ENCODE measurements around the gene PLA2G7.

PLA2G7 gene

DNA sequence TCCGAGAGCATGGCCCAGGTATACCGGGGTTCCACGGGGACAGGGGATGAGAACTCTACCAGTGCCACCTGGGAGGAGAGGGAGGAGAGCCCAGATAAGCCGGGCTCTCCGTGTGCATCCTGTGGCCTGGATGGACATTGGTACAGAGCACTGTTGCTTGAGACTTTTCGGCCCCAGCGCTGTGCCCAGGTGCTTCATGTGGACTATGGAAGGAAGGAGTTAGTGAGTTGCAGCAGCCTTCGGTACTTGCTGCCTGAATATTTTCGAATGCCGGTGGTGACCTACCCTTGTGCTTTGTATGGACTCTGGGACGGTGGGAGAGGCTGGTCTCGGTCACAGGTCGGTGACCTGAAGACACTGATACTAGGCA is 46.2 kb downstream of the PLA2G7 start:
- DNase-seq (ENCODE audit: low read depth in 2 of 2): no peak

DNA sequence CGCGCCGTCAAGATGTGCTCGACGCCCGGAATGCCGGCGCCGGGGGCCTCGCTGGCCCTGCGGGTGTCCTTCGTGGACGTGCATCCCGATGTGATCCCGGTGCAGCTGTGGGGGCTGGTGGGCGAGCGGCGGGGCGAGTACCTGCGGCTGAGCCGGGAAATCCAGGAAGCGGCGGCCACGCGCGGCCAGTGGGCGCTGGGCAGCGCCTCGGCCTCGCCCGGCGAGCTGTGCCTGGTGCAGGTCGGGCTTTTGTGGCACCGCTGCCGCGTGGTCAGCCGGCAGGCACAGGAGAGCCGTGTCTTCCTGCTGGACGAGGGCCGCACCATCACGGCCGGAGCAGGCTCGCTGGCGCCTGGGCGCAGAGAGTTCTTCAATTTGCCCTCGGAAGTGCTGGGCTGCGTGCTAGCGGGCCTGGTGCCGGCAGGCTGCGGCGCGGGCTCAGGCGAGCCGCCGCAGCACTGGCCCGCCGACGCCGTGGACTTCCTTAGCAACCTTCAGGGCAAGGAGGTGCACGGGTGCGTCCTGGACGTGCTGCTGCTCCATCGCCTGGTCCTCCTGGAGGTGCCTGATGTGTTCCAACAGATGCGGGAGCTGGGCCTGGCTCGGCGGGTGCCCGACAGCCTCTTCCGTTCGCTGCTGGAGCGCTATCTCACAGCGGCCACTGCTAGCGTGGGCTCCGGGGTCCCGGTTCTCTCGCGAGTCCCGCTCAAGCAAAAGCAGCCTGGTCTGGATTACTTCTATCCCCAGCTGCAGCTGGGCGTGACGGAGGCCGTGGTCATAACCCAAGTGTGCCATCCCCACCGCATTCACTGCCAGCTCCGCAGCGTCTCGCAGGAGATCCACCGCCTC is 46.8 kb downstream of the PLA2G7 start:
- no peak for DNase-seq (ENCODE audit: low read depth in 2 of 2)

DNA sequence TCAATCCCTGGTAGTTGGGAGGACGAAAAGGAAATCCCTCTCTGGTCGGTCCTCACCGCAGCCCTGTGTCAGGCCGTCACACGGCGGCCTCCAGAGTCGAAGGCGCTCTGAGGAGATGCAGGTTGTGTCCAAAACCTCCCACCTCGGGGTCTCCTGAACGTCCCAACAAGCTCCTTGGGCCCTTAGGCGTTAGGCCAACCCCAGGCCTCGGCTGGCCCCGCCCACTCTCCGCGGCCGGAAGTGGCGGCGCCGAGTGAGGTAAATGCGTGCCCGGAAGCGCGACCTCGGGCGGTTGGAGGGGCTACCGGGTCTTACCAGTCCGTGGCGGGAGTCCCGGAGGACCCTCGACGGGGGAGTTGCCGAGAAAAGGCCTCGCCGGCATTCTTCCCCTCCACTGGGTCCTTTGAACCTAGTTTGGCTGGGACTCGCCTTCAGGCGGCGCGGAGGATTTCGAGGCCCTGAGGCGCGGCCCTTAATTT is 47.5 kb downstream of the PLA2G7 start, which contains the start of gene TDRD6:
TSS of gene TDRD6 (plus strand) at position 267 of the 479 bp plus-strand sequence. CDS start 244 bp downstream, outside the sequence.
- no peak for DNase-seq (ENCODE audit: low read depth in 2 of 2)

DNA sequence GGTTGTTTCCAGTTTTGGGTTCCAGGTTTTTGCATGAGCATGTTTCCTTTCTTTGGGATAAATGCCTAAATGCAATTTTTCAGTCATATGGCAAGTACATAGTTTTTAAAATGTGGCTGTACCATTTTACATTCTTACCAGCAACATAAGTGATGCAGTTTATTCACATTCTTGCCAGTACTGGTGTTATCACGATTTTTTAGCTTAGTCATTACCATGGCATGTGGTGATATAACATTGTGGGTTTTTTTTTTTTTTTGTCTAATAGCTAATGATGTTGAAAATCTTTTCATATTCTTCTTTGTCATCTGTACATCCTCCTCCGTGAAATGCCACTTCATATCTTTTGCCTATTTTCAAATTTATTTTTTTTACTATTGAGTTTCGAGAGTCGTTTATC is 50.4 kb downstream of the PLA2G7 start:
- DNase-seq (ENCODE audit: low read depth in 2 of 2): no peak

DNA sequence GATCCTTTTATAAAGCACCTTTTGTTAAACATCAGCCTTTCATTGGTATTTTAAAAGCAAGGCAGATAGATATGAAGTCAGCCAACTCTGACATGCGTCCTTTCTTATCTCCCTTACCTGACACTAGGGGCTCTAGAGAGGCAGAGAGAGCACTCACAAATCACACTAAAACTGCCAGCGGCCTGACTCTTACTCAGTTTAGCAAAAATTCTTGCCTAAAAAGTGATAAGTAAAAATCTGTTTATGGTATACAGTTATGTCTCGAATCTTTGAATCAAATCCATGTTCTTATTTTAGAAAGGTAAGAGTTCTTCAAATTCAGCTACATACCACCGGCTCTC is 57.9 kb downstream of the PLA2G7 start:
- DNase-seq (ENCODE audit: low read depth in 2 of 2): no peak

- no peak for DNase-seq (ENCODE audit: low read depth in 2 of 2)
Observed at GRCh38 chr6:46676604-46677313, 58.4 kb downstream of the PLA2G7 start.

DNA sequence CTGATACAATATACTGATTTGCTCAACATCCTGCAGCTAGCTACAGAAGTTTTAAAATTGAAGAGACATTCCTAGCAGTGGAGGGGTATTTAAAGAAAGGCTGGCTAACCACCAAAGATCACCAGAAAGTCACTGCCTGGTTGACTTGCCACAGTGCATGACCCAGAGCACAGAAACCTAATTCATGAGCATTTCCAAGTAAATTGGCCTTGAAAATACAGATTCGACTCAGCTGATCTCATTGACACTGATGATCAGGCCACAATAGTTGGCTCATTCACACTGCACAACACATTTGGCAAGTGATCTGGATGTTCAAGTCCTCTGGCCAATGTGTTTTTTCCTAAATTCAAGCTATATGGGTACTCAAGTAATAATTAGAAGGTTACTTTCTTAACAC is 60.8 kb downstream of the PLA2G7 start:
- no peak for DNase-seq (ENCODE audit: low read depth in 2 of 2)

- DNase-seq (ENCODE audit: low read depth in 2 of 2): no peak
Observed at GRCh38 chr6:46667377-46667776, 67.8 kb downstream of the PLA2G7 start.

DNA sequence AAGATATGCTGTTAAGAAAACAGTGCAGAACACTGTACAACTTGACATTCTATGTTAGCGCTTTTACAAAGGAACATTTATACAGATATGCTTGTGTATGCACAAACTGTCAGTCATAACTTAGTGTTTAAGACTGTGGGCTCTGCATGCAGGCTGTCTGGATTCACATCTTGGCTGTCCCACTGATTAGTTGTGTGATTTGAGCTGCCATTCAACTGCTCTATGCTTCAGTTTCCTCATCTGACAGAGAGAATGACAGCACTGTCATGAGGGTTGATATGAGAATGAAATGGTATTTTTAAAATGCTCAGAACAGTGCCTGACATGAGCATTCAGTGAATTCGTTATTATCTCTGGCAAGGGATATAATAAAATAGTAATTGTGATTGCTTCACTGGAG is 73.7 kb downstream of the PLA2G7 start:
- no peak for DNase-seq (ENCODE audit: low read depth in 2 of 2)

DNA sequence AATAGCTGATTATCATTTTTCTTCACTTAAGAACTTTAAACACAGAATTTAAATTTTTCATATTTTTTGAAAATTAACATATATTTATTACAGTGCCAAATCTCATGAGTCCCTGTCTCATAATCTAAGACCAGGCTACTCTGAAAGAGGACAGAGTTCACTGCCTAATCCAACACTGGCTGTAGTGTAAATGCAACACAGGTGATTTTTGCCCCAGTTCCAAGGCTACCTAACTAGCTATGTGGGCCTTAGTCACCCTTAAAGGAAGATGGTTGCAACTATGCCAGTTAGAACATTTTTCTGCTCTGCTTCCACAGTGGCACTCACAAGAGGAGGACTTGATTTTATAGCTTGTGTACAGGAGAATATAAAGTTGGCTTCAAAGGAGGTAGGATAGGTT is 77.5 kb downstream of the PLA2G7 start:
- DNase-seq (ENCODE audit: low read depth in 2 of 2): no peak

DNA sequence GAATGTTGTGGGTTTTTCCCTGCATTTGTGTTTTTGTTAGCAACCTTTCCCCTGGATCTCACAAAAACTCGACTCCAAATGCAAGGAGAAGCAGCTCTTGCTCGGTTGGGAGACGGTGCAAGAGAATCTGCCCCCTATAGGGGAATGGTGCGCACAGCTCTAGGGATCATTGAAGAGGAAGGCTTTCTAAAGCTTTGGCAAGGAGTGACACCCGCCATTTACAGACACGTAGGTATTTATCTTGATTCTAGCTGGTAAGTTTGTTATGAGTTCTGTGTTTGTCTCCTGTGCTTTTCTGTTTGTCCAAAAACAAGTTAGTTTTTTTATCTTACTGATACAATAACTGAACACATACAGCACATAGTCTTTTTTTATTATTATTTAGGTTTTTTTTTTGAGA is 79.4 kb downstream of the PLA2G7 start:
- no peak for DNase-seq (ENCODE audit: low read depth in 2 of 2)
